ENCODE results near the gene FEN1.

Gene FEN1

GRCh38 chr11:61763930-61764605 lies 28.6 kb upstream of the FEN1 start (continued):
- TF ChIP-seq ZBTB26 (tag by site-specific recombination; optimal IDR thresholded peaks at IDR 0.05) = no peak
- TF ChIP-seq ZNF302 (tag by site-specific recombination; IDR thresholded peaks at IDR 0.05; ENCODE audit: low read depth) = no peak
- TF ChIP-seq REPIN1 (tag by site-specific recombination; IDR thresholded peaks at IDR 0.05; ENCODE audit: low read depth) = no peak
- TF ChIP-seq GLIS2 (tag by site-specific recombination; IDR thresholded peaks at IDR 0.05) = no peak
- TF ChIP-seq ZNF202 (tag by site-specific recombination; IDR thresholded peaks at IDR 0.05; ENCODE audit: borderline replicate concordance) = no peak
- no peak for TF ChIP-seq ZNF335 (tag by site-specific recombination; conservative IDR thresholded peaks at IDR 0.05)
- TF ChIP-seq KLF8 (tag by site-specific recombination; IDR thresholded peaks at IDR 0.05) = no peak
- no peak for TF ChIP-seq ZNF433 (tag by site-specific recombination; IDR thresholded peaks at IDR 0.05; ENCODE audit: low read depth)
- TF ChIP-seq ZNF112 (tag by site-specific recombination; IDR thresholded peaks at IDR 0.05) = no peak
- TF ChIP-seq MYNN (tag by site-specific recombination; IDR thresholded peaks at IDR 0.05; ENCODE audit: borderline replicate concordance) = no peak

GRCh38 chr11:61764606-61765260 lies 28.0 kb upstream of the FEN1 start:
- H3K9me3 ChIP-seq (ENCODE audit: control insufficient read depth, insufficient read depth, low read depth, low read length) = no peaks in the 10 kb centered on the region
- H3K27ac ChIP-seq (ENCODE audit: extremely low read depth, low read depth, low read length) = no peak overlapping the region
- ChIA-PET CTCF (interaction anchor here (1.1 to 1.3 kb wide), 2 partner anchors 17 to 81 kb away, joined by 3 to 4 read pairs; no protein-coding TSS in a partner anchor), POLR2A (interaction anchor here (1.1 kb wide), 1 partner anchor 26 kb away, joined by 5 read pairs; no protein-coding TSS in a partner anchor)
- no peak overlapping the region for H3K4me3 ChIP-seq (ENCODE audit: low read depth, low read length)
- no peaks in the 10 kb centered on the region for H3K4me1 ChIP-seq (ENCODE audit: control insufficient read depth, insufficient read depth, low read length)
- H3K36me3 ChIP-seq (ENCODE audit: control insufficient read depth in 2 of 2, insufficient read depth in 1 of 2, low read length in 2 of 2) = no peaks in the 10 kb centered on the region
- TF ChIP-seq SP2 (tag by site-specific recombination; IDR thresholded peaks at IDR 0.05) (peak; percentile 17; the same call in 1 of the 2 replicates), ZNF677 (tag by site-specific recombination; IDR thresholded peaks at IDR 0.05) (no peak)

GRCh38 chr11:61765550-61766253 lies 27.0 kb upstream of the FEN1 start:
- CTCF ChIA-PET = interaction anchor here (1.2 to 1.5 kb wide), 2 partner anchors 11 to 14 kb away, joined by 3 to 6 read pairs; no protein-coding TSS in a partner anchor
- H3K36me3 ChIP-seq (ENCODE audit: control insufficient read depth in 2 of 2, insufficient read depth in 1 of 2, low read length in 2 of 2) = no peaks in the 10 kb centered on the region

More at GRCh38 chr11:61765550-61766253, 27.0 kb upstream of the FEN1 start:
- POLR2A ChIA-PET = interaction anchor here (1.1 kb wide), 1 partner anchor 25 kb away, joined by 5 read pairs; no protein-coding TSS in a partner anchor
- no peaks in the 10 kb centered on the region for H3K9me3 ChIP-seq (ENCODE audit: control insufficient read depth, insufficient read depth, low read depth, low read length)
- H3K4me1 ChIP-seq (ENCODE audit: control insufficient read depth, insufficient read depth, low read length) = no peaks in the 10 kb centered on the region
- H3K4me3 ChIP-seq (ENCODE audit: low read depth, low read length) = no peak overlapping the region
- no peak overlapping the region for H3K27ac ChIP-seq (ENCODE audit: extremely low read depth, low read depth, low read length)
- no peak for TF ChIP-seq ZNF701 (tag by site-specific recombination; IDR thresholded peaks at IDR 0.05)
- no peak for TF ChIP-seq KLF7 (tag by site-specific recombination; IDR thresholded peaks at IDR 0.05; ENCODE audit: borderline replicate concordance)
- TF ChIP-seq ZNF24 (tag by site-specific recombination; IDR thresholded peaks at IDR 0.05) = no peak
- no peak for TF ChIP-seq ZSCAN23 (tag by site-specific recombination; IDR thresholded peaks at IDR 0.05)
- TF ChIP-seq ZIC2 (tag by site-specific recombination; IDR thresholded peaks at IDR 0.05) = peak; percentile 61
- no peak for TF ChIP-seq ZNF555 (tag by site-specific recombination; conservative IDR thresholded peaks at IDR 0.05)
- TF ChIP-seq ZNF670 (tag by site-specific recombination; IDR thresholded peaks at IDR 0.05; ENCODE audit: low read depth) = no peak
- no peak for TF ChIP-seq ZNF423 (tag by site-specific recombination; IDR thresholded peaks at IDR 0.05)
- peak; percentile 55 for TF ChIP-seq GLIS2 (tag by site-specific recombination; IDR thresholded peaks at IDR 0.05)
- no peak for TF ChIP-seq BCL6B (tag by site-specific recombination; IDR thresholded peaks at IDR 0.05)
- no peak for TF ChIP-seq ZNF501 (tag by site-specific recombination; IDR thresholded peaks at IDR 0.05)
- TF ChIP-seq ZNF23 (tag by site-specific recombination; IDR thresholded peaks at IDR 0.05; ENCODE audit: borderline replicate concordance) = no peak
- TF ChIP-seq MZF1 (tag by site-specific recombination; IDR thresholded peaks at IDR 0.05; ENCODE audit: borderline replicate concordance) = no peak
- no peak for TF ChIP-seq ZNF600 (tag by site-specific recombination; IDR thresholded peaks at IDR 0.05)
